HepG2 (cell line): Measurements from ENCODE around the gene SEMA3G. TPM values are rescaled to one million over a fixed set of nuclear protein-coding genes. Genes with fewer than 3 reads are reported as not detected.

Experiments used
- BHLHE40 ChIP-seq: IDR thresholded peaks from 2 replicates; pipeline ENCODE4 v1.6.1; 2011; ENCODE audit warnings: low read length, improper control_type of control experiment
- CEBPG ChIP-seq: IDR thresholded peaks from 2 replicates; pipeline ENCODE4 v1.6.1; 2016
- DPF2 ChIP-seq: sonication (generic); formaldehyde crosslinking; IDR thresholded peaks from 2 replicates; pipeline ENCODE4 v1.4.0; 2020; ENCODE audit warnings: mild to moderate bottlenecking, low read depth, missing genetic modification reagents, borderline replicate concordance
- DR1 ChIP-seq: sonication (generic); formaldehyde crosslinking; IDR thresholded peaks from 2 replicates; pipeline ENCODE4 v1.8.0; 2021; ENCODE audit warnings: mild to moderate bottlenecking, missing genetic modification reagents, inconsistent platforms
- FOXJ3 ChIP-seq: sonication (generic); formaldehyde crosslinking; IDR thresholded peaks from 2 replicates; pipeline ENCODE4 v1.4.0; 2020; ENCODE audit warnings: missing genetic modification reagents, mild to moderate bottlenecking, borderline replicate concordance
- GABPB1 ChIP-seq: IDR thresholded peaks from 2 replicates; pipeline ENCODE4 v1.6.1; 2016; ENCODE audit warnings: mild to moderate bottlenecking, missing genetic modification reagents, moderate library complexity, missing compliant biosample characterization
- JUNB ChIP-seq: sonication (generic); formaldehyde crosslinking; IDR thresholded peaks from 2 replicates; pipeline ENCODE4 v1.8.0; 2022; ENCODE audit warnings: missing genetic modification reagents, mild to moderate bottlenecking, borderline replicate concordance
- NAIF1 ChIP-seq: sonication (generic); formaldehyde crosslinking; IDR thresholded peaks from 2 replicates; pipeline ENCODE4 v1.5.0; 2020; ENCODE audit warnings: mild to moderate bottlenecking, missing genetic modification reagents, borderline replicate concordance
- NFATC3 ChIP-seq: sonication (generic); formaldehyde crosslinking; IDR thresholded peaks from 2 replicates; pipeline ENCODE4 v1.5.1; 2020; ENCODE audit warnings: mild to moderate bottlenecking, missing genetic modification reagents
- NR2F1 ChIP-seq, 2 experiments: fragments of 450-650 bp in 1 of 2; formaldehyde crosslinking in 1 of 2; IDR thresholded peaks; 2 replicates each; pipeline versions ENCODE4 v1.5.0 to v1.6.1; 2016 to 2020; ENCODE audit warnings: mild to moderate bottlenecking in 1 of 2, missing compliant biosample characterization in 1 of 2, missing genetic modification reagents in 1 of 2, moderate library complexity in 1 of 2
- SOX5 ChIP-seq: IDR thresholded peaks from 2 replicates; pipeline ENCODE4 v1.6.1; 2016; ENCODE audit warnings: borderline replicate concordance
- TBX2 ChIP-seq: sonication (generic); formaldehyde crosslinking; IDR thresholded peaks from 2 replicates; pipeline ENCODE4 v1.5.0; 2020; ENCODE audit warnings: missing genetic modification reagents, mild to moderate bottlenecking, borderline replicate concordance
- TRIM24 ChIP-seq: sonication (generic); formaldehyde crosslinking; IDR thresholded peaks from 2 replicates; pipeline ENCODE4 v1.8.0; 2022; ENCODE audit warnings: mild to moderate bottlenecking, missing genetic modification reagents
- YEATS4 ChIP-seq: sonication (generic); formaldehyde crosslinking; IDR thresholded peaks from 2 replicates; pipeline ENCODE4 v1.4.0; 2020; ENCODE audit warnings: missing genetic modification reagents, borderline replicate concordance
- ZFP1 ChIP-seq: IDR thresholded peaks from 2 replicates; pipeline ENCODE4 v1.6.1; 2016
- ZFX ChIP-seq: sonication (generic); formaldehyde crosslinking; IDR thresholded peaks from 2 replicates; pipeline ENCODE4 v1.4.0; 2020; ENCODE audit warnings: mild to moderate bottlenecking, low read depth, missing genetic modification reagents, moderate library complexity
- ZKSCAN8 ChIP-seq: IDR thresholded peaks from 2 replicates; pipeline ENCODE4 v1.6.1; 2016; ENCODE audit warnings: borderline replicate concordance, missing genetic modification reagents, missing compliant biosample characterization
- ZNF317 ChIP-seq: sonication (generic); formaldehyde crosslinking; IDR thresholded peaks from 2 replicates; pipeline ENCODE4 v1.5.0; 2020; ENCODE audit warnings: mild to moderate bottlenecking, missing genetic modification reagents
- ZNF335 ChIP-seq: sonication (generic); formaldehyde crosslinking; IDR thresholded peaks from 2 replicates; pipeline ENCODE4 v1.4.0; 2020; ENCODE audit warnings: missing genetic modification reagents
- ZNF33B ChIP-seq: sonication (generic); formaldehyde crosslinking; IDR thresholded peaks from 2 replicates; pipeline ENCODE4 v1.5.1; 2020; ENCODE audit warnings: mild to moderate bottlenecking, missing genetic modification reagents
- ZNF460 ChIP-seq: sonication (generic); formaldehyde crosslinking; IDR thresholded peaks from 2 replicates; pipeline ENCODE4 v1.5.1; 2020; ENCODE audit warnings: missing genetic modification reagents, mild to moderate bottlenecking, borderline replicate concordance
- ZZZ3 ChIP-seq: sonication (generic); formaldehyde crosslinking; IDR thresholded peaks from 2 replicates; pipeline ENCODE4 v1.4.0; 2020; ENCODE audit warnings: missing genetic modification reagents, mild to moderate bottlenecking, borderline replicate concordance
- polyA plus RNA-seq, 8 experiments: library from polyadenylated mRNA; depleted of rRNA in 3 of 8; stranded (reverse) in 7 of 8; unstranded in 1 of 8; fragments of >200 nt; fragmentation: Illumina TruSeq in 4 of 8; extraction: Trizol in 4 of 8; gene quantifications; 2 replicates each; pipeline versions ENCODE4 v1.2.1 to v1.2.3, GENCODE V29; 2011 to 2016; ENCODE audit warnings: low read depth in 4 of 8, missing spikeins in 1 of 8, mixed read lengths in 1 of 8; ENCODE audit not compliant: insufficient read depth in 1 of 8
- total RNA-seq, 5 experiments: library from RNA; depleted of rRNA; stranded (reverse); fragments of >200 nt; fragmentation: Illumina TruSeq; extraction: Trizol; gene quantifications; 2 replicates each; pipeline ENCODE4 v1.2.3, GENCODE V29; 2016; ENCODE audit warnings: low read depth in 1 of 5
- TF ChIP-seq, protein P1 (sequence below): sonication (generic); formaldehyde crosslinking; IDR thresholded peaks from 2 replicates; pipeline ENCODE4 v1.5.0; 2020; ENCODE audit warnings: mild to moderate bottlenecking, missing genetic modification reagents, borderline replicate concordance
- TF ChIP-seq, protein P2 (sequence below): sonication (generic); formaldehyde crosslinking; IDR thresholded peaks from 2 replicates; pipeline ENCODE4 v1.9.0; 2021; ENCODE audit warnings: missing genetic modification reagents, borderline replicate concordance
- TF ChIP-seq, protein P3 (sequence below): sonication (generic); formaldehyde crosslinking; IDR thresholded peaks from 2 replicates; pipeline ENCODE4 v1.4.0; 2020; ENCODE audit warnings: mild to moderate bottlenecking, missing genetic modification reagents

Gene SEMA3G
- total and polyA plus RNA-seq, 2 of the 13 experiments (the other 11 are each of a cell fraction or from before 2014, with no cell fraction given) = 6.1 to 8.3 TPM

DNA sequence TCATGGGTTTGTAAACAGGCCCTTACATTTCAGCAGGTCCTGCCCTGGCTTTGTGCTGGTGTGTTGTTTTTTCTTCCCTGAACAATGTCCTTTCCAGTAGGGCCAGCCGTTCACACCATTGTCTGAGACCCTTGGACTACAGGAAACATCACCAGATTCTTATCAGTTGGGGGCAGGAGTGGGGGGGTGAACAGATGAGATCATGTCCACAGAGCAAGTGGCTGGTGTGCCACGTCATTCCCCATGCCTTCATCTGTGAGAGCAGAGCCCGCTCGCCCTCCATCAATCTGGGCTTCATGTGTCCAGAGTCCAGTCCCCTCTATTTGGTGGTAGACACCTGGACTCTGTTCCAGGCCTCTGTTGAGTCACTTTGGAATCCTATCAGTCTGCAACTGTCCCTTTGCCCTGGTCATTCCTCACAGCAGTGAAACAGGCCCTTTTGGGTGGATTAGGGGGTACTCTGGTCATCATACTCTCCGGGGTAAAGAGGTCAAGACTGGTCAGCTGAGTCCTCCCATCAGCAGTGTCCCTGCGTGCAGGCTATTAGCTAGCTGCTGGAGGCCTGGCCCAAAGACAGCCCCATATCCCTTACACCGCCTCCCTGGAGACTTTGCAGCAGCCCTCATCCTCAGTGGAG is 15.0 kb downstream of the SEMA3G start (continued):
- TF ChIP-seq, protein P1, sequence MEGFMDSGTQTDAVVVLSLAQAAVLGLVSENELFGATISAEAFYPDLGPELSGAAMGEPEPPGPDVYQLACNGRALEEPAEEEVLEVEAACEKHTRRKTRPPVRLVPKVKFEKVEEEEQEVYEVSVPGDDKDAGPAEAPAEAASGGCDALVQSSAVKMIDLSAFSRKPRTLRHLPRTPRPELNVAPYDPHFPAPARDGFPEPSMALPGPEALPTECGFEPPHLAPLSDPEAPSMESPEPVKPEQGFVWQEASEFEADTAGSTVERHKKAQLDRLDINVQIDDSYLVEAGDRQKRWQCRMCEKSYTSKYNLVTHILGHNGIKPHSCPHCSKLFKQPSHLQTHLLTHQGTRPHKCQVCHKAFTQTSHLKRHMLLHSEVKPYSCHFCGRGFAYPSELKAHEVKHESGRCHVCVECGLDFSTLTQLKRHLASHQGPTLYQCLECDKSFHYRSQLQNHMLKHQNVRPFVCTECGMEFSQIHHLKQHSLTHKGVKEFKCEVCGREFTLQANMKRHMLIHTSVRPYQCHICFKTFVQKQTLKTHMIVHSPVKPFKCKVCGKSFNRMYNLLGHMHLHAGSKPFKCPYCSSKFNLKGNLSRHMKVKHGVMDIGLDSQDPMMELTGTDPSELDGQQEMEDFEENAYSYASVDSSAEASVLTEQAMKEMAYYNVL (CRISPR knock-in tag) = peak; percentile 90
- TF ChIP-seq FOXJ3 (CRISPR knock-in tag) (peak; percentile 38; the same call in 1 of the 2 replicates), ZNF33B (CRISPR knock-in tag) (peak; percentile 92), ZFP1 (CRISPR knock-in tag) (no peak), TRIM24 (no peak), SOX5 (CRISPR knock-in tag) (peak; percentile 100), GABPB1 (CRISPR knock-in tag) (0 out of 2 replicates have a peak, but pooled peaks have one; percentile 44), NAIF1 (CRISPR knock-in tag) (no peak), ZZZ3 (peak; percentile 55; the same call in 1 of the 2 replicates), ZFX (CRISPR knock-in tag) (peak; percentile 84), ZKSCAN8 (peak; percentile 60; the same call in 1 of the 2 replicates), BHLHE40 (no peak; the same call in 1 of the 2 replicates), NR2F1 (CRISPR knock-in tag; IDR thresholded peaks at IDR 0.05) (peak in 1 of 2 experiments; percentile 26; a peak in 1 of 4 replicates), JUNB (CRISPR knock-in tag) (0 out of 2 replicates have a peak, but pooled peaks have one; percentile 71), NFATC3 (CRISPR knock-in tag) (0 out of 2 replicates have a peak, but pooled peaks have one; percentile 40), CEBPG (CRISPR knock-in tag) (peak; percentile 23; the same call in 1 of the 2 replicates), ZNF335 (CRISPR knock-in tag) (0 out of 2 replicates have a peak, but pooled peaks have one; percentile 29), ZNF460 (no peak), TBX2 (CRISPR knock-in tag) (peak; percentile 95), DPF2 (peak; percentile 66; the same call in 1 of the 2 replicates), ZNF317 (CRISPR knock-in tag) (peak; percentile 46; the same call in 1 of the 2 replicates), DR1 (no peak), YEATS4 (CRISPR knock-in tag) (peak; percentile 84; the same call in 1 of the 2 replicates)
- TF ChIP-seq, protein P2, sequence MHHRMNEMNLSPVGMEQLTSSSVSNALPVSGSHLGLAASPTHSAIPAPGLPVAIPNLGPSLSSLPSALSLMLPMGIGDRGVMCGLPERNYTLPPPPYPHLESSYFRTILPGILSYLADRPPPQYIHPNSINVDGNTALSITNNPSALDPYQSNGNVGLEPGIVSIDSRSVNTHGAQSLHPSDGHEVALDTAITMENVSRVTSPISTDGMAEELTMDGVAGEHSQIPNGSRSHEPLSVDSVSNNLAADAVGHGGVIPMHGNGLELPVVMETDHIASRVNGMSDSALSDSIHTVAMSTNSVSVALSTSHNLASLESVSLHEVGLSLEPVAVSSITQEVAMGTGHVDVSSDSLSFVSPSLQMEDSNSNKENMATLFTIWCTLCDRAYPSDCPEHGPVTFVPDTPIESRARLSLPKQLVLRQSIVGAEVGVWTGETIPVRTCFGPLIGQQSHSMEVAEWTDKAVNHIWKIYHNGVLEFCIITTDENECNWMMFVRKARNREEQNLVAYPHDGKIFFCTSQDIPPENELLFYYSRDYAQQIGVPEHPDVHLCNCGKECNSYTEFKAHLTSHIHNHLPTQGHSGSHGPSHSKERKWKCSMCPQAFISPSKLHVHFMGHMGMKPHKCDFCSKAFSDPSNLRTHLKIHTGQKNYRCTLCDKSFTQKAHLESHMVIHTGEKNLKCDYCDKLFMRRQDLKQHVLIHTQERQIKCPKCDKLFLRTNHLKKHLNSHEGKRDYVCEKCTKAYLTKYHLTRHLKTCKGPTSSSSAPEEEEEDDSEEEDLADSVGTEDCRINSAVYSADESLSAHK (CRISPR knock-in tag) = no peak
- TF ChIP-seq, protein P3, sequence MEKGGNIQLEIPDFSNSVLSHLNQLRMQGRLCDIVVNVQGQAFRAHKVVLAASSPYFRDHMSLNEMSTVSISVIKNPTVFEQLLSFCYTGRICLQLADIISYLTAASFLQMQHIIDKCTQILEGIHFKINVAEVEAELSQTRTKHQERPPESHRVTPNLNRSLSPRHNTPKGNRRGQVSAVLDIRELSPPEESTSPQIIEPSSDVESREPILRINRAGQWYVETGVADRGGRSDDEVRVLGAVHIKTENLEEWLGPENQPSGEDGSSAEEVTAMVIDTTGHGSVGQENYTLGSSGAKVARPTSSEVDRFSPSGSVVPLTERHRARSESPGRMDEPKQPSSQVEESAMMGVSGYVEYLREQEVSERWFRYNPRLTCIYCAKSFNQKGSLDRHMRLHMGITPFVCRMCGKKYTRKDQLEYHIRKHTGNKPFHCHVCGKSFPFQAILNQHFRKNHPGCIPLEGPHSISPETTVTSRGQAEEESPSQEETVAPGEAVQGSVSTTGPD (CRISPR knock-in tag) = no peak
